Spleen (tissue), 11 donors: ENCODE results near the gene CD80. TPM values are rescaled to one million over a fixed set of nuclear protein-coding genes. Genes with fewer than 3 reads are reported as not detected.
"Not testable (repeated sequence)": the region's sequence is repeated elsewhere in the genome, so short reads cannot be mapped to it uniquely, and the experiment has no call there.

Source experiments
- DNase-seq: peaks from one replicate; pipeline ENCODE4 v3.0.0-alpha.2; 2020
- H3K27ac ChIP-seq, 8 donors: fragments of 200-600 bp; sonication (generic) in 7 of 8; 1 replicate in 4 of 8; 2 replicates in 4 of 8; pipeline versions ENCODE4 v1.5.0 to v1.8.0; 2016 to 2021; ENCODE audit warnings: inconsistent platforms in 4 of 8, mild to moderate bottlenecking in 4 of 8, moderate library complexity in 1 of 8
- H3K27me3 ChIP-seq, 7 donors: fragments of 200-600 bp; sonication (generic) in 6 of 7; replicated peaks in 1 of 7; 1 replicate in 4 of 7; 2 replicates in 3 of 7; pipeline versions ENCODE4 v1.5.0 to v1.8.0; 2016 to 2021; ENCODE audit warnings: inconsistent platforms in 3 of 7, mild to moderate bottlenecking in 1 of 7
- H3K36me3 ChIP-seq, 6 donors: fragments of 200-600 bp; sonication (generic) in 5 of 6; 1 replicate in 4 of 6; 2 replicates in 2 of 6; pipeline versions ENCODE4 v1.5.0 to v1.8.0; 2016 to 2021; ENCODE audit warnings: inconsistent platforms in 2 of 6
- H3K4me1 ChIP-seq, 6 donors: fragments of 200-600 bp; sonication (generic) in 5 of 6; 1 replicate in 3 of 6; 2 replicates in 3 of 6; pipeline versions ENCODE4 v1.5.0 to v1.8.0; 2016 to 2021; ENCODE audit warnings: inconsistent platforms in 3 of 6
- H3K4me3 ChIP-seq, 8 donors: fragments of 200-600 bp; sonication (generic) in 7 of 8; 1 replicate in 4 of 8; 2 replicates in 4 of 8; pipeline versions ENCODE4 v1.5.0 to v1.8.0; 2016 to 2021; ENCODE audit warnings: inconsistent platforms in 4 of 8, mild to moderate bottlenecking in 4 of 8, moderate library complexity in 2 of 8
- H3K9me3 ChIP-seq, 8 donors: fragments of 200-600 bp; sonication (generic) in 7 of 8; 1 replicate in 4 of 8; 2 replicates in 4 of 8; pipeline versions ENCODE4 v1.5.0 to v1.8.0; 2016 to 2021; ENCODE audit warnings: inconsistent platforms in 4 of 8
- CTCF ChIP-seq, 11 experiments: fragments of 200-600 bp in 7 of 11; fragments of 450-650 bp in 4 of 11; sonication (generic) in 4 of 11; IDR thresholded peaks in 8 of 11; conservative IDR thresholded peaks in 3 of 11; 1 replicate in 7 of 11; 2 replicates in 4 of 11; pipeline versions ENCODE4 v1.4.0 to v1.8.0; 2016 to 2021; ENCODE audit warnings: antibody characterized with exemption in 11 of 11, inconsistent platforms in 4 of 11, mild to moderate bottlenecking in 1 of 11
- POLR2A ChIP-seq, 3 donors: fragments of 450-650 bp; IDR thresholded peaks; one replicate each; pipeline ENCODE4 v1.5.1; 2017; ENCODE audit warnings: antibody characterized with exemption in 3 of 3, mild to moderate bottlenecking in 1 of 3
- POLR2AphosphoS5 ChIP-seq, 3 donors: sonication (generic); formaldehyde crosslinking; IDR thresholded peaks; one replicate each; pipeline ENCODE4 v1.5.1; 2017; ENCODE audit warnings: antibody characterized with exemption in 3 of 3
- WGBS, 5 donors: extraction: QIAGEN DNeasy Blood & Tissue Kit in 3 of 5; methylation state at CpG; one replicate each; pipeline versions ENCODE4 v1.1.5 to v1.1.7; 2013 to 2018; 5-methylcytosine and 5-hydroxymethylcytosine counted together
- intact Hi-C: fragments of 100-400 bp; cut with DNase I; formaldehyde crosslinking; loops from one replicate; pipeline ENCODE4 v1.15.0; 2023; ENCODE audit warnings: low total_unique reads
- polyA plus RNA-seq, 3 donors: library from polyadenylated mRNA; stranded (reverse); fragments of 200-250 nt; gene quantifications; one replicate each; pipeline ENCODE4 v1.2.1, GENCODE V29; 2013
- total RNA-seq, 7 donors: library from RNA; depleted of rRNA in 3 of 7; stranded (reverse); fragments of >200 nt in 3 of 7; fragmentation: NEBNext Ultra II Directional in 4 of 7; extraction: Animal tissue kit (Norgen Biotek cat#: 25700) in 4 of 7; gene quantifications; one replicate each; pipeline versions ENCODE4 v1.1.0 to v1.2.1, GENCODE V29; 2016 to 2021
- donor health status: healthy with polysubstance abuse.
- donor health status: DM: no; HTN: no; CAD: no; lungs with moderate emphysema.
- donor health status: DM: no; HTN: no; CAD: no.
- donor health status: Bipolar disorder and iron deficiency.
- donor health status: healthy.
- donor health status: DM: no; HTN: no; CAD: no.
- donor health status: DM: yes; HTN: yes; CAD: no.

Gene CD80
- total and polyA plus RNA-seq, 10 donors, result 1.5 to 33.0 (median 13.4) TPM

- TF ChIP-seq POLR2AphosphoS5 (IDR thresholded peaks at IDR 0.05), result no peak
- TF ChIP-seq CTCF (IDR thresholded peaks at IDR 0.05 in 8 of 11, conservative IDR thresholded peaks at IDR 0.05 in 3 of 11), result no peak
- no peak for TF ChIP-seq POLR2A (IDR thresholded peaks at IDR 0.05)
- H3K9me3 ChIP-seq, result no peaks in the 10 kb centered on the region
- intact Hi-C loops, result no loop called here
- no peaks in the 10 kb centered on the region for H3K36me3 ChIP-seq
- peak overlapping the region in 2 of 8 donors; percentile 6 to 40 for H3K4me3 ChIP-seq
- H3K4me1 ChIP-seq, result peaks cover 5 to 42% (median 24%) of the 10 kb centered on the region in 6 donors
- peak overlapping the region in 4 of 8 donors; percentile 17 to 59 (median 43) for H3K27ac ChIP-seq
- WGBS, 5 donors, result 55 to 94% (median 88%) methylated on average over 1 of the region's 1 CpG; no CpG with 5 or more reads in 1 of the 5 donors
- H3K27me3 ChIP-seq, result no peaks in the 10 kb centered on the region
- no peak for DNase-seq
Measured at GRCh38 chr3:119555929-119556328, 3.5 kb downstream of the CD80 start.

GRCh38 chr3:119555309-119555735 lies 4.1 kb downstream of the CD80 start:
- peak overlapping the region in 5 of 8 donors; percentile 8 to 59 (median 32) for H3K27ac ChIP-seq
- 17 to 31% (median 26%) methylated on average over 4 of the region's 4 CpGs for WGBS, 5 donors
- intact Hi-C loops, result no loop called here

GRCh38 chr3:119553823-119554415 lies 5.5 kb downstream of the CD80 start:
- H3K4me3 ChIP-seq, result peak overlapping the region in 1 of 8 donors; percentile 40
- no peak for TF ChIP-seq CTCF (IDR thresholded peaks at IDR 0.05 in 8 of 11, conservative IDR thresholded peaks at IDR 0.05 in 3 of 11)
- H3K27ac ChIP-seq, result peak overlapping the region in 1 of 8 donors; percentile 59
- no peak for DNase-seq
- H3K4me1 ChIP-seq, result peaks cover 5 to 31% (median 22%) of the 10 kb centered on the region in 6 donors
- no peaks in the 10 kb centered on the region for H3K36me3 ChIP-seq
- intact Hi-C loops, result no loop called here
- no peaks in the 10 kb centered on the region for H3K27me3 ChIP-seq
- WGBS, 5 donors, result 58 to 76% (median 73%) methylated on average over 5 of the region's 5 CpGs
- no peaks in the 10 kb centered on the region for H3K9me3 ChIP-seq

More at GRCh38 chr3:119555309-119555735, 4.1 kb downstream of the CD80 start:
- Histone ChIP-seq H3K36me3 (no peaks in the 10 kb centered on the region), H3K9me3 (no peaks in the 10 kb centered on the region), H3K4me1 (peaks cover 5 to 42% (median 28%) of the 10 kb centered on the region in 6 donors), H3K4me3 (peak overlapping the region in 2 of 8 donors; percentile 6 to 40), H3K27me3 (no peaks in the 10 kb centered on the region)
- DNase-seq, result peak; percentile 80
- TF ChIP-seq POLR2A (IDR thresholded peaks at IDR 0.05) (no peak), CTCF (IDR thresholded peaks at IDR 0.05 in 8 of 11, conservative IDR thresholded peaks at IDR 0.05 in 3 of 11) (no peak), POLR2AphosphoS5 (IDR thresholded peaks at IDR 0.05) (peak in 2 of 3 donors; percentile 70 to 73)

- H3K27ac ChIP-seq, intact Hi-C loops, H3K4me3 ChIP-seq, H3K27me3 ChIP-seq, H3K36me3 ChIP-seq, DNase-seq, H3K9me3 ChIP-seq: not testable (repeated sequence)
- peaks cover 5 to 30% (median 20%) of the 10 kb centered on the region in 6 donors for H3K4me1 ChIP-seq
- WGBS, 5 donors, result 88 to 94% (median 91%) methylated on average over 6 of the region's 6 CpGs
Measured at GRCh38 chr3:119552928-119553327, 6.5 kb downstream of the CD80 start.
